Natural killer cell treated with Interleukin-12 subunit alpha and Interleukin-12 subunit beta and Interleukin-15 and Interleukin-18, amount 100 ng/mL, for 72 hours (primary cell): ENCODE data around the gene KRT3. TPM values are rescaled to one million over a fixed set of nuclear protein-coding genes. Genes with fewer than 3 reads are reported as not detected.

ENCODE experiments used
- ATAC-seq, 2 donors: fragments of 150-1000 bp; cut with Tn5 transposase in 1 of 2; sonication (Bioruptor Pico), chemical (Tn5 transposase) in 1 of 2; 2 replicates each; pipeline ENCODE4 v1.10.0; 2021
- DNase-seq: peaks from one replicate; pipeline ENCODE4 v3.0.0; 2022; ENCODE audit warnings: low spot score
- H3K27ac Mint-ChIP-seq, 2 donors: 1 replicate in 1 of 2; 2 replicates in 1 of 2; pipeline ENCODE4 v1.8.0; 2022; ENCODE audit warnings: mixed read lengths in 2 of 2, mild to moderate bottlenecking in 1 of 2, moderate library complexity in 1 of 2
- H3K27me3 Mint-ChIP-seq, 2 donors: 1 replicate in 1 of 2; 2 replicates in 1 of 2; pipeline ENCODE4 v1.8.0; 2022; ENCODE audit warnings: mixed read lengths in 2 of 2
- H3K36me3 Mint-ChIP-seq: one replicate; pipeline ENCODE4 v1.8.0; 2022; ENCODE audit warnings: mixed read lengths
- H3K4me1 Mint-ChIP-seq, 2 donors: 1 replicate in 1 of 2; 2 replicates in 1 of 2; pipeline ENCODE4 v1.8.0; 2022; ENCODE audit warnings: low read depth in 2 of 2, mixed read lengths in 2 of 2, mild to moderate bottlenecking in 1 of 2
- H3K4me3 Mint-ChIP-seq: one replicate; pipeline ENCODE4 v1.8.0; 2022; ENCODE audit warnings: mixed read lengths
- H3K9me3 Mint-ChIP-seq: 2 replicates; pipeline ENCODE4 v1.8.0; 2022; ENCODE audit warnings: mixed read lengths
- total RNA-seq, 2 donors: library from RNA; stranded (reverse); gene quantifications; one replicate each; pipeline ENCODE4 v1.2.3, GENCODE V29; 2022

Gene KRT3
- total RNA-seq = not detected

GRCh38 chr12:52795694-52796428 lies at the start of gene KRT3:
Gene KRT3 (minus strand): TSS chr12:52796117. CDS start chr12:52796042, 75 bp downstream.
- H3K4me3 Mint-ChIP-seq = no peak within 1 kb of the TSS
- peaks cover 0 to 3% of the 10 kb centered on the region in 2 donors for H3K4me1 Mint-ChIP-seq
- no peak within 1 kb of the TSS for H3K27ac Mint-ChIP-seq
- no peaks in the 10 kb centered on the region for H3K36me3 Mint-ChIP-seq
- no peaks in the 10 kb centered on the region for H3K9me3 Mint-ChIP-seq
- ATAC-seq = no peak
- no peak for DNase-seq
- H3K27me3 Mint-ChIP-seq = peaks cover 8 to 10% of the 10 kb centered on the region in 2 donors

- Mint-ChIP-seq H3K36me3 (no peaks in the 10 kb centered on the region), H3K4me3 (no peak overlapping the region), H3K9me3 (no peaks in the 10 kb centered on the region), H3K4me1 (peaks cover 0 to 16% of the 10 kb centered on the region in 2 donors), H3K27me3 (peaks cover 5 to 11% of the 10 kb centered on the region in 2 donors), H3K27ac (no peak overlapping the region)
- DNase-seq (no peak), ATAC-seq (peak in 1 of 2 donors; percentile 41)
These were observed 48.5 kb upstream of the KRT3 start for GRCh38 chr12:52844386-52844785.

- peaks cover 8 to 14% of the 10 kb centered on the region in 2 donors for H3K27me3 Mint-ChIP-seq
- H3K9me3 Mint-ChIP-seq = no peaks in the 10 kb centered on the region
- H3K27ac Mint-ChIP-seq = peak overlapping the region in 1 of 2 donors; percentile 43
- H3K36me3 Mint-ChIP-seq = no peaks in the 10 kb centered on the region
- H3K4me1 Mint-ChIP-seq = peaks cover 20 to 44% of the 10 kb centered on the region in 2 donors
- DNase-seq (no peak), ATAC-seq (no peak)
- H3K4me3 Mint-ChIP-seq = no peak overlapping the region
These were observed 43.7 kb upstream of the KRT3 start for GRCh38 chr12:52839436-52840105.

GRCh38 chr12:52838609-52839435 lies 42.9 kb upstream of the KRT3 start:
- H3K27me3 Mint-ChIP-seq = peaks cover 8 to 14% of the 10 kb centered on the region in 2 donors
- H3K9me3 Mint-ChIP-seq = no peaks in the 10 kb centered on the region
- H3K4me3 Mint-ChIP-seq = no peak overlapping the region
- DNase-seq (no peak), ATAC-seq (no peak)
- peaks cover 20 to 45% of the 10 kb centered on the region in 2 donors for H3K4me1 Mint-ChIP-seq
- H3K27ac Mint-ChIP-seq = peak overlapping the region in 1 of 2 donors; percentile 43
- H3K36me3 Mint-ChIP-seq = no peaks in the 10 kb centered on the region

- Mint-ChIP-seq H3K36me3 (no peaks in the 10 kb centered on the region), H3K27me3 (peaks cover 8 to 14% of the 10 kb centered on the region in 2 donors), H3K9me3 (no peaks in the 10 kb centered on the region), H3K4me3 (peak overlapping the region; percentile 81), H3K4me1 (peaks cover 20 to 45% of the 10 kb centered on the region in 2 donors), H3K27ac (peak overlapping the region; percentile 77 to 87)
- ATAC-seq (no peak), DNase-seq (no peak)
These were observed 42.1 kb upstream of the KRT3 start for GRCh38 chr12:52837781-52838608.

GRCh38 chr12:52837413-52837741 lies 41.5 kb upstream of the KRT3 start:
- Mint-ChIP-seq H3K4me3 (peak overlapping the region; percentile 81), H3K27me3 (peaks cover 8 to 14% of the 10 kb centered on the region in 2 donors), H3K4me1 (peaks cover 20 to 42% of the 10 kb centered on the region in 2 donors), H3K9me3 (no peaks in the 10 kb centered on the region), H3K27ac (peak overlapping the region; percentile 77 to 87), H3K36me3 (no peaks in the 10 kb centered on the region)
- DNase-seq (no peak), ATAC-seq (peak in 1 of 2 donors; percentile 47)

GRCh38 chr12:52836491-52837412 lies 40.8 kb upstream of the KRT3 start:
- H3K27ac Mint-ChIP-seq = peak overlapping the region; percentile 77 to 87
- H3K36me3 Mint-ChIP-seq = no peaks in the 10 kb centered on the region
- peak overlapping the region; percentile 81 for H3K4me3 Mint-ChIP-seq
- H3K4me1 Mint-ChIP-seq = peaks cover 20 to 39% of the 10 kb centered on the region in 2 donors
- peak in 1 of 2 donors; percentile 18 for ATAC-seq
- no peaks in the 10 kb centered on the region for H3K9me3 Mint-ChIP-seq
- no peak for DNase-seq
- peaks cover 8 to 14% of the 10 kb centered on the region in 2 donors for H3K27me3 Mint-ChIP-seq

- peak; percentile 87 for DNase-seq
- Mint-ChIP-seq H3K9me3 (no peaks in the 10 kb centered on the region), H3K4me3 (peak overlapping the region; percentile 81), H3K27ac (peak overlapping the region; percentile 77 to 87), H3K27me3 (peaks cover 6 to 14% of the 10 kb centered on the region in 2 donors), H3K4me1 (peaks cover 20 to 39% of the 10 kb centered on the region in 2 donors), H3K36me3 (no peaks in the 10 kb centered on the region)
- ATAC-seq = peak; percentile 95
These were observed 40.1 kb upstream of the KRT3 start for GRCh38 chr12:52836042-52836466.

- DNase-seq = no peak
- Mint-ChIP-seq H3K4me3 (peak overlapping the region; percentile 81), H3K27me3 (peaks cover 6 to 13% of the 10 kb centered on the region in 2 donors), H3K9me3 (no peaks in the 10 kb centered on the region), H3K36me3 (no peaks in the 10 kb centered on the region), H3K27ac (peak overlapping the region; percentile 77 to 87), H3K4me1 (peaks cover 20 to 39% of the 10 kb centered on the region in 2 donors)
- no peak for ATAC-seq
These were observed 39.5 kb upstream of the KRT3 start for GRCh38 chr12:52835271-52836041.

GRCh38 chr12:52834727-52835001 lies 38.7 kb upstream of the KRT3 start:
- DNase-seq = no peak
- Mint-ChIP-seq H3K27me3 (peaks cover 3 to 5% of the 10 kb centered on the region in 2 donors), H3K27ac (peak overlapping the region in 1 of 2 donors; percentile 87), H3K36me3 (no peaks in the 10 kb centered on the region), H3K4me3 (no peak overlapping the region), H3K9me3 (no peaks in the 10 kb centered on the region), H3K4me1 (peaks cover 20 to 45% of the 10 kb centered on the region in 2 donors)
- no peak for ATAC-seq

GRCh38 chr12:52833922-52834726 lies 38.2 kb upstream of the KRT3 start, which contains the start of gene KRT79:
Gene KRT79 (minus strand): TSS chr12:52834311. CDS start chr12:52834260, 51 bp downstream.
- DNase-seq = no peak
- Mint-ChIP-seq H3K36me3 (no peaks in the 10 kb centered on the region), H3K9me3 (no peaks in the 10 kb centered on the region), H3K4me1 (peaks cover 23 to 47% of the 10 kb centered on the region in 2 donors), H3K27ac (peak within 1 kb of the TSS; percentile 77 to 87), H3K4me3 (no peak within 1 kb of the TSS), H3K27me3 (peaks cover under 1 to 3% of the 10 kb centered on the region in 2 donors)
- no peak for ATAC-seq
